K562 (cell line): ENCODE results near the gene PAX8. TPM values are rescaled to one million over a fixed set of nuclear protein-coding genes. Genes with fewer than 3 reads are reported as not detected.
A peak's percentile ranks its signal among the peaks of the same experiment; 100 is the strongest.

ENCODE experiments used
- FIP1L1 ChIP-seq: fragments of 200-400 bp; formaldehyde crosslinking; IDR thresholded peaks from 2 replicates; pipeline ENCODE4 v1.6.1; 2018; ENCODE audit warnings: mild to moderate bottlenecking, low read depth, low read length; ENCODE audit not compliant: poor library complexity, severe bottlenecking
- L3MBTL2 ChIP-seq: fragments of 450-650 bp; IDR thresholded peaks from 2 replicates; pipeline ENCODE4 v1.6.1; 2016; ENCODE audit warnings: mild to moderate bottlenecking, moderate library complexity
- LCOR ChIP-seq: sonication (generic); formaldehyde crosslinking; IDR thresholded peaks from 2 replicates; pipeline ENCODE4 v1.8.0; 2022; ENCODE audit warnings: mild to moderate bottlenecking, missing genetic modification reagents
- MAZ ChIP-seq, 2 experiments: fragments of 450-650 bp in 1 of 2; sonication (generic) in 1 of 2; formaldehyde crosslinking; IDR thresholded peaks in 1 of 2; conservative IDR thresholded peaks in 1 of 2; 2 replicates each; pipeline versions ENCODE4 v1.4.0 to v1.5.0; 2020; ENCODE audit warnings: mild to moderate bottlenecking in 1 of 2, missing genetic modification reagents in 1 of 2
- NCOA1 ChIP-seq: fragments of 450-650 bp; IDR thresholded peaks from 2 replicates; pipeline ENCODE4 v1.6.1; 2016; ENCODE audit warnings: low read depth
- OTX1 ChIP-seq: fragments of 450-650 bp; formaldehyde crosslinking; IDR thresholded peaks from 2 replicates; pipeline ENCODE4 v1.4.0; 2022; ENCODE audit warnings: mild to moderate bottlenecking
- POLR2AphosphoS5 ChIP-seq: IDR thresholded peaks from 2 replicates; pipeline ENCODE4 v1.6.1; 2011; ENCODE audit warnings: mild to moderate bottlenecking, low read depth, low read length, moderate library complexity; ENCODE audit not compliant: control insufficient read depth, insufficient read depth
- POLR2B ChIP-seq: fragments of 450-650 bp; IDR thresholded peaks from 2 replicates; pipeline ENCODE4 v1.6.1; 2018; ENCODE audit warnings: low read depth; ENCODE audit not compliant: partially characterized antibody
- TBP ChIP-seq: optimal IDR thresholded peaks from 2 replicates; pipeline ENCODE3; 2011; ENCODE audit warnings: low read depth, low read length, improper control_type of control experiment
- YY1 ChIP-seq, 3 experiments: IDR thresholded peaks; 2 replicates each; pipeline ENCODE4 v1.6.1; 2011; ENCODE audit warnings: low read length in 2 of 3, mild to moderate bottlenecking in 2 of 3, moderate library complexity in 2 of 3, borderline replicate concordance in 1 of 3, control low read depth in 1 of 3, low read depth in 1 of 3; ENCODE audit not compliant: insufficient read depth in 3 of 3, insufficient replicate concordance in 2 of 3, control insufficient read depth in 1 of 3, insufficient read length in 1 of 3; ENCODE audit errors: extremely low read depth in 1 of 3
- polyA plus RNA-seq, 8 experiments: library from polyadenylated mRNA; depleted of rRNA in 4 of 8; stranded (reverse) in 5 of 8; unstranded in 3 of 8; fragments of >200 nt; fragmentation: Nextera tagmentation in 2 of 8; fragmentation: Illumina TruSeq in 1 of 8; extraction: Ambion mirVana in 2 of 8; extraction: Trizol in 1 of 8; gene quantifications; 2 replicates each; pipeline versions ENCODE4 v1.2.1 to v1.2.3, GENCODE V29; 2011 to 2014; ENCODE audit warnings: inconsistent platforms in 1 of 8, missing spikeins in 1 of 8
- total RNA-seq, 7 experiments: library from RNA; depleted of rRNA in 6 of 7; stranded (reverse); fragments of >200 nt in 6 of 7; fragmentation: Illumina TruSeq in 2 of 7; extraction: Trizol in 2 of 7; gene quantifications; 2 replicates each; pipeline versions ENCODE4 v1.2.1 to v1.2.3, GENCODE V29; 2011 to 2021; ENCODE audit warnings: low replicate concordance in 1 of 7
- TF ChIP-seq, protein P1 (sequence below), 3 experiments: fragments of 200-800 bp in 1 of 3; fragments of 250-450 bp in 1 of 3; fragments of 450-650 bp in 1 of 3; sonication (Bioruptor Pico) in 1 of 3; sonication (Bioruptor generic) in 1 of 3; formaldehyde crosslinking in 1 of 3; IDR thresholded peaks; 2 replicates each; pipeline versions ENCODE4 v1.6.1 to v1.8.0; 2016 to 2022; ENCODE audit warnings: mild to moderate bottlenecking in 2 of 3, missing genetic modification characterization in 2 of 3, missing compliant biosample characterization in 1 of 3, moderate library complexity in 1 of 3
- TF ChIP-seq, protein P2 (sequence below), 2 experiments: fragments of 450-650 bp; conservative IDR thresholded peaks; 2 replicates each; pipeline ENCODE4 v1.6.1; 2017; ENCODE audit warnings: mild to moderate bottlenecking in 2 of 2, moderate library complexity in 2 of 2
- TF ChIP-seq, protein P3 (sequence below): fragments of 450-650 bp; IDR thresholded peaks from 2 replicates; pipeline ENCODE4 v1.6.1; 2018; ENCODE audit not compliant: partially characterized antibody

The PAX8 gene
- total and polyA plus RNA-seq, 9 of the 15 experiments (the other 6 are each of a cell fraction or from before 2014, with no cell fraction given) = 0.13 to 2.1 (median 0.51) TPM

DNA sequence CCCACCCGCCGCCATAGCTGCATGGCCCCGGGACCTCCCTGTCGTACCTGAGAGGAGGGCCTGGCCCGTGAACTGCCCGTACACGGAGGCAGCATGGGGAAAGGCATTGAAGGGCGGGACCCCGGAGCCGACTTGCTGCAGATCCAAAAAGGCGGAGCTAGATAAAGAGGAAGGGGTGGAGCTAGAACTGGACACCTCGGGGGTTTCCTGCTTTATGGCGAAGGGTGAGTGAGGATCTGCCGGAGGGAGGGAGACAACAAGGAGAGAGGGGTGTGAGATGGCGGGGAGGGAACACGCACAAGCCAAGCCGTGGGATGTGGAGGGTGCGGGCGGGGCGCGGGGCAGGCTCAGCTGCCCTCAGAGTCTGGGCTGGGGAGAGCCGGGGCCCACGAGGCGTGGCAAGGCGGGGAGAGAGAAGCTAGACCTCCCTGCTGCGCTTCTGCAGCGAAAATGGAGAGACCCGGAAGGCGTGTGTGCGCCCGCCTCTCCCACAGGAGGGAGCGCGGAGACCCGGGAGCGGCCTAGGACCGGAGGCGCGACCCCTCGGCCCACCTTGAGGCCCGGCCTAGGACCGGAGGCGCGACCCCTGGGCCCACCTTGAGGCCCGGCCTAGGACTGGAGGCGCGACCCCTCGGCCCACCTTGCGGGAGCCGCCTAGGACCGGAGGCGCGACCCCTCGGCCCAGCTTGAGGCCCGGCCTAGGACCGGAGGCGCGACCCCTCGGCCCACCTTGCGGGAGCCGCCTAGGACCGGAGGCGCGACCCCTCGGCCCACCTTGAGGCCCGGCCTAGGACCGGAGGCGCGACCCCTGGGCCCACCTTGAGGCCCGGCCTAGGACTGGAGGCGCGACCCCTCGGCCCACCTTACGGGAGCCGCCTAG is 43.1 kb downstream of the PAX8 start (continued):
- TF ChIP-seq, protein P1, sequence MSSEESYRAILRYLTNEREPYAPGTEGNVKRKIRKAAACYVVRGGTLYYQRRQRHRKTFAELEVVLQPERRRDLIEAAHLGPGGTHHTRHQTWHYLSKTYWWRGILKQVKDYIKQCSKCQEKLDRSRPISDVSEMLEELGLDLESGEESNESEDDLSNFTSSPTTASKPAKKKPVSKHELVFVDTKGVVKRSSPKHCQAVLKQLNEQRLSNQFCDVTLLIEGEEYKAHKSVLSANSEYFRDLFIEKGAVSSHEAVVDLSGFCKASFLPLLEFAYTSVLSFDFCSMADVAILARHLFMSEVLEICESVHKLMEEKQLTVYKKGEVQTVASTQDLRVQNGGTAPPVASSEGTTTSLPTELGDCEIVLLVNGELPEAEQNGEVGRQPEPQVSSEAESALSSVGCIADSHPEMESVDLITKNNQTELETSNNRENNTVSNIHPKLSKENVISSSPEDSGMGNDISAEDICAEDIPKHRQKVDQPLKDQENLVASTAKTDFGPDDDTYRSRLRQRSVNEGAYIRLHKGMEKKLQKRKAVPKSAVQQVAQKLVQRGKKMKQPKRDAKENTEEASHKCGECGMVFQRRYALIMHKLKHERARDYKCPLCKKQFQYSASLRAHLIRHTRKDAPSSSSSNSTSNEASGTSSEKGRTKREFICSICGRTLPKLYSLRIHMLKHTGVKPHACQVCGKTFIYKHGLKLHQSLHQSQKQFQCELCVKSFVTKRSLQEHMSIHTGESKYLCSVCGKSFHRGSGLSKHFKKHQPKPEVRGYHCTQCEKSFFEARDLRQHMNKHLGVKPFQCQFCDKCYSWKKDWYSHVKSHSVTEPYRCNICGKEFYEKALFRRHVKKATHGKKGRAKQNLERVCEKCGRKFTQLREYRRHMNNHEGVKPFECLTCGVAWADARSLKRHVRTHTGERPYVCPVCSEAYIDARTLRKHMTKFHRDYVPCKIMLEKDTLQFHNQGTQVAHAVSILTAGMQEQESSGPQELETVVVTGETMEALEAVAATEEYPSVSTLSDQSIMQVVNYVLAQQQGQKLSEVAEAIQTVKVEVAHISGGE (CRISPR knock-in tag; IDR thresholded peaks at IDR 0.05) = peak in 1 of 3 experiments; percentile 55; a peak in 1 of 6 replicates
- TF ChIP-seq YY1 (IDR thresholded peaks at IDR 0.05; ENCODE audit: borderline replicate concordance in 1 of 3, control insufficient read depth in 1 of 3, extremely low read depth in 1 of 3, insufficient read depth in 3 of 3, insufficient read length in 1 of 3, insufficient replicate concordance in 2 of 3, low read depth in 1 of 3, low read length in 2 of 3) (peak in 2 of 3 experiments; percentile 18 to 70), TBP (peak; percentile 84), POLR2AphosphoS5 (peak; percentile 74), LCOR (peak; percentile 21; the same call in 1 of the 2 replicates), L3MBTL2 (peak; percentile 75), FIP1L1 (peak; percentile 58), NCOA1 (0 out of 2 replicates have a peak, but pooled peaks have one; percentile 26), MAZ (CRISPR knock-in tag; conservative IDR thresholded peaks at IDR 0.05 in 1 of 2, IDR thresholded peaks at IDR 0.05 in 1 of 2) (peak in 1 of 2 experiments; percentile 83; a peak in 3 of 4 replicates), POLR2B (peak; percentile 88), OTX1 (peak; percentile 84; the same call in 1 of the 2 replicates)
- TF ChIP-seq, protein P2, sequence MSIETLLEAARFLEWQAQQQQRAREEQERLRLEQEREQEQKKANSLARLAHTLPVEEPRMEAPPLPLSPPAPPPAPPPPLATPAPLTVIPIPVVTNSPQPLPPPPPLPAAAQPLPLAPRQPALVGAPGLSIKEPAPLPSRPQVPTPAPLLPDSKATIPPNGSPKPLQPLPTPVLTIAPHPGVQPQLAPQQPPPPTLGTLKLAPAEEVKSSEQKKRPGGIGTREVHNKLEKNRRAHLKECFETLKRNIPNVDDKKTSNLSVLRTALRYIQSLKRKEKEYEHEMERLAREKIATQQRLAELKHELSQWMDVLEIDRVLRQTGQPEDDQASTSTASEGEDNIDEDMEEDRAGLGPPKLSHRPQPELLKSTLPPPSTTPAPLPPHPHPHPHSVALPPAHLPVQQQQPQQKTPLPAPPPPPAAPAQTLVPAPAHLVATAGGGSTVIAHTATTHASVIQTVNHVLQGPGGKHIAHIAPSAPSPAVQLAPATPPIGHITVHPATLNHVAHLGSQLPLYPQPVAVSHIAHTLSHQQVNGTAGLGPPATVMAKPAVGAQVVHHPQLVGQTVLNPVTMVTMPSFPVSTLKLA (conservative IDR thresholded peaks at IDR 0.05) = peak; percentile 51 to 79; a peak in 3 of 4 replicates
- TF ChIP-seq, protein P3, sequence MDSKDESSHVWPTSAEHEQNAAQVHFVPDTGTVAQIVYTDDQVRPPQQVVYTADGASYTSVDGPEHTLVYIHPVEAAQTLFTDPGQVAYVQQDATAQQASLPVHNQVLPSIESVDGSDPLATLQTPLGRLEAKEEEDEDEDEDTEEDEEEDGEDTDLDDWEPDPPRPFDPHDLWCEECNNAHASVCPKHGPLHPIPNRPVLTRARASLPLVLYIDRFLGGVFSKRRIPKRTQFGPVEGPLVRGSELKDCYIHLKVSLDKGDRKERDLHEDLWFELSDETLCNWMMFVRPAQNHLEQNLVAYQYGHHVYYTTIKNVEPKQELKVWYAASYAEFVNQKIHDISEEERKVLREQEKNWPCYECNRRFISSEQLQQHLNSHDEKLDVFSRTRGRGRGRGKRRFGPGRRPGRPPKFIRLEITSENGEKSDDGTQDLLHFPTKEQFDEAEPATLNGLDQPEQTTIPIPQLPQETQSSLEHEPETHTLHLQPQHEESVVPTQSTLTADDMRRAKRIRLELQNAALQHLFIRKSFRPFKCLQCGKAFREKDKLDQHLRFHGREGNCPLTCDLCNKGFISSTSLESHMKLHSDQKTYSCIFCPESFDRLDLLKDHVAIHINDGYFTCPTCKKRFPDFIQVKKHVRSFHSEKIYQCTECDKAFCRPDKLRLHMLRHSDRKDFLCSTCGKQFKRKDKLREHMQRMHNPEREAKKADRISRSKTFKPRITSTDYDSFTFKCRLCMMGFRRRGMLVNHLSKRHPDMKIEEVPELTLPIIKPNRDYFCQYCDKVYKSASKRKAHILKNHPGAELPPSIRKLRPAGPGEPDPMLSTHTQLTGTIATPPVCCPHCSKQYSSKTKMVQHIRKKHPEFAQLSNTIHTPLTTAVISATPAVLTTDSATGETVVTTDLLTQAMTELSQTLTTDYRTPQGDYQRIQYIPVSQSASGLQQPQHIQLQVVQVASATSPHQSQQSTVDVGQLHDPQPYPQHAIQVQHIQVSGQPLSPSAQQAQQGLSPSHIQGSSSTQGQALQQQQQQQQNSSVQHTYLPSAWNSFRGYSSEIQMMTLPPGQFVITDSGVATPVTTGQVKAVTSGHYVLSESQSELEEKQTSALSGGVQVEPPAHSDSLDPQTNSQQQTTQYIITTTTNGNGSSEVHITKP = peak; percentile 90
